K562 (cell line): ENCODE measurements around the gene PEX7. TPM values are rescaled to one million over a fixed set of nuclear protein-coding genes. Genes with fewer than 3 reads are reported as not detected.

ENCODE experiments used
- ELF1 ChIP-seq: fragments of 200-800 bp; sonication (Bioruptor generic); IDR thresholded peaks from 2 replicates; pipeline ENCODE4 v1.6.1; 2016; ENCODE audit warnings: missing genetic modification characterization, missing compliant biosample characterization
- GTF2B ChIP-seq: IDR thresholded peaks from 2 replicates; pipeline ENCODE4 v1.6.1; 2011; ENCODE audit not compliant: insufficient read length; ENCODE audit errors: extremely low read depth
- HEY1 ChIP-seq: fragments of 250-450 bp; sonication (Bioruptor Pico); IDR thresholded peaks from 2 replicates; pipeline ENCODE4 v1.5.0; 2020; ENCODE audit warnings: mild to moderate bottlenecking, moderate library complexity, borderline replicate concordance
- JUN ChIP-seq, 2 experiments: sonication (generic) in 1 of 2; formaldehyde crosslinking in 1 of 2; IDR thresholded peaks; 2 replicates each; pipeline versions ENCODE4 v1.6.1 to v1.8.0; 2012 to 2022; ENCODE audit warnings: borderline replicate concordance in 2 of 2, mild to moderate bottlenecking in 2 of 2, improper control_type of control experiment in 1 of 2, low read depth in 1 of 2, low read length in 1 of 2, missing genetic modification reagents in 1 of 2
- KLF6 ChIP-seq: fragments of 250-450 bp; sonication (Bioruptor Pico); IDR thresholded peaks from 2 replicates; pipeline ENCODE4 v1.4.0; 2020; ENCODE audit warnings: mild to moderate bottlenecking, moderate library complexity, borderline replicate concordance
- TSC22D4 ChIP-seq: fragments of 450-650 bp; IDR thresholded peaks from 2 replicates; pipeline ENCODE4 v1.6.1; 2016; ENCODE audit warnings: missing genetic modification characterization, missing biosample characterization, control low read depth
- ZNF717 ChIP-seq: fragments of 250-450 bp; sonication (Bioruptor Pico); IDR thresholded peaks from 2 replicates; pipeline ENCODE4 v1.5.0; 2021
- polyA plus RNA-seq, 8 experiments: library from polyadenylated mRNA; depleted of rRNA in 4 of 8; stranded (reverse) in 5 of 8; unstranded in 3 of 8; fragments of >200 nt; fragmentation: Nextera tagmentation in 2 of 8; fragmentation: Illumina TruSeq in 1 of 8; extraction: Ambion mirVana in 2 of 8; extraction: Trizol in 1 of 8; gene quantifications; 2 replicates each; pipeline versions ENCODE4 v1.2.1 to v1.2.3, GENCODE V29; 2011 to 2014; ENCODE audit warnings: inconsistent platforms in 1 of 8, missing spikeins in 1 of 8
- total RNA-seq, 7 experiments: library from RNA; depleted of rRNA in 6 of 7; stranded (reverse); fragments of >200 nt in 6 of 7; fragmentation: Illumina TruSeq in 2 of 7; extraction: Trizol in 2 of 7; gene quantifications; 2 replicates each; pipeline versions ENCODE4 v1.2.1 to v1.2.3, GENCODE V29; 2011 to 2021; ENCODE audit warnings: low replicate concordance in 1 of 7
- TF ChIP-seq, protein P1 (sequence below), 2 experiments: fragments of 450-650 bp; formaldehyde crosslinking in 1 of 2; IDR thresholded peaks; 2 replicates each; pipeline versions ENCODE4 v1.4.0 to v1.6.1; 2014 to 2020; ENCODE audit warnings: mild to moderate bottlenecking in 2 of 2, borderline replicate concordance in 1 of 2, low read depth in 1 of 2
- TF ChIP-seq, protein P2 (sequence below): fragments of 250-450 bp; sonication (Bioruptor Pico); IDR thresholded peaks from 2 replicates; pipeline ENCODE4 v1.9.0; 2021; ENCODE audit warnings: mild to moderate bottlenecking, inconsistent platforms
- TF ChIP-seq, protein P3 (sequence below): IDR thresholded peaks from 2 replicates; pipeline ENCODE4 v1.6.1; 2016; ENCODE audit warnings: missing genetic modification characterization, missing compliant biosample characterization
- TF ChIP-seq, protein P4 (sequence below): sonication (generic); formaldehyde crosslinking; IDR thresholded peaks from 2 replicates; pipeline ENCODE4 v1.8.1; 2023; ENCODE audit warnings: mild to moderate bottlenecking, missing genetic modification reagents, moderate library complexity

Gene PEX7
- total and polyA plus RNA-seq, 9 of the 15 experiments (the other 6 are each of a cell fraction or from before 2014, with no cell fraction given) = 1.6 to 12.9 (median 9.1) TPM

- TF ChIP-seq, protein P1, sequence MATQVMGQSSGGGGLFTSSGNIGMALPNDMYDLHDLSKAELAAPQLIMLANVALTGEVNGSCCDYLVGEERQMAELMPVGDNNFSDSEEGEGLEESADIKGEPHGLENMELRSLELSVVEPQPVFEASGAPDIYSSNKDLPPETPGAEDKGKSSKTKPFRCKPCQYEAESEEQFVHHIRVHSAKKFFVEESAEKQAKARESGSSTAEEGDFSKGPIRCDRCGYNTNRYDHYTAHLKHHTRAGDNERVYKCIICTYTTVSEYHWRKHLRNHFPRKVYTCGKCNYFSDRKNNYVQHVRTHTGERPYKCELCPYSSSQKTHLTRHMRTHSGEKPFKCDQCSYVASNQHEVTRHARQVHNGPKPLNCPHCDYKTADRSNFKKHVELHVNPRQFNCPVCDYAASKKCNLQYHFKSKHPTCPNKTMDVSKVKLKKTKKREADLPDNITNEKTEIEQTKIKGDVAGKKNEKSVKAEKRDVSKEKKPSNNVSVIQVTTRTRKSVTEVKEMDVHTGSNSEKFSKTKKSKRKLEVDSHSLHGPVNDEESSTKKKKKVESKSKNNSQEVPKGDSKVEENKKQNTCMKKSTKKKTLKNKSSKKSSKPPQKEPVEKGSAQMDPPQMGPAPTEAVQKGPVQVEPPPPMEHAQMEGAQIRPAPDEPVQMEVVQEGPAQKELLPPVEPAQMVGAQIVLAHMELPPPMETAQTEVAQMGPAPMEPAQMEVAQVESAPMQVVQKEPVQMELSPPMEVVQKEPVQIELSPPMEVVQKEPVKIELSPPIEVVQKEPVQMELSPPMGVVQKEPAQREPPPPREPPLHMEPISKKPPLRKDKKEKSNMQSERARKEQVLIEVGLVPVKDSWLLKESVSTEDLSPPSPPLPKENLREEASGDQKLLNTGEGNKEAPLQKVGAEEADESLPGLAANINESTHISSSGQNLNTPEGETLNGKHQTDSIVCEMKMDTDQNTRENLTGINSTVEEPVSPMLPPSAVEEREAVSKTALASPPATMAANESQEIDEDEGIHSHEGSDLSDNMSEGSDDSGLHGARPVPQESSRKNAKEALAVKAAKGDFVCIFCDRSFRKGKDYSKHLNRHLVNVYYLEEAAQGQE (IDR thresholded peaks at IDR 0.05; ENCODE audit: borderline replicate concordance) = no peak
- TF ChIP-seq, protein P1 (CRISPR knock-in tag; IDR thresholded peaks at IDR 0.05; ENCODE audit: low read depth) = no peak
- no peak for TF ChIP-seq JUN (IDR thresholded peaks at IDR 0.05; ENCODE audit: borderline replicate concordance, low read depth, low read length)
- no peak for TF ChIP-seq JUN (CRISPR knock-in tag; IDR thresholded peaks at IDR 0.05; ENCODE audit: borderline replicate concordance)
- no peak for TF ChIP-seq TSC22D4 (tag)
- peak; percentile 4; the same call in 1 of the 2 replicates for TF ChIP-seq KLF6 (CRISPR knock-in tag)
- TF ChIP-seq, protein P2, sequence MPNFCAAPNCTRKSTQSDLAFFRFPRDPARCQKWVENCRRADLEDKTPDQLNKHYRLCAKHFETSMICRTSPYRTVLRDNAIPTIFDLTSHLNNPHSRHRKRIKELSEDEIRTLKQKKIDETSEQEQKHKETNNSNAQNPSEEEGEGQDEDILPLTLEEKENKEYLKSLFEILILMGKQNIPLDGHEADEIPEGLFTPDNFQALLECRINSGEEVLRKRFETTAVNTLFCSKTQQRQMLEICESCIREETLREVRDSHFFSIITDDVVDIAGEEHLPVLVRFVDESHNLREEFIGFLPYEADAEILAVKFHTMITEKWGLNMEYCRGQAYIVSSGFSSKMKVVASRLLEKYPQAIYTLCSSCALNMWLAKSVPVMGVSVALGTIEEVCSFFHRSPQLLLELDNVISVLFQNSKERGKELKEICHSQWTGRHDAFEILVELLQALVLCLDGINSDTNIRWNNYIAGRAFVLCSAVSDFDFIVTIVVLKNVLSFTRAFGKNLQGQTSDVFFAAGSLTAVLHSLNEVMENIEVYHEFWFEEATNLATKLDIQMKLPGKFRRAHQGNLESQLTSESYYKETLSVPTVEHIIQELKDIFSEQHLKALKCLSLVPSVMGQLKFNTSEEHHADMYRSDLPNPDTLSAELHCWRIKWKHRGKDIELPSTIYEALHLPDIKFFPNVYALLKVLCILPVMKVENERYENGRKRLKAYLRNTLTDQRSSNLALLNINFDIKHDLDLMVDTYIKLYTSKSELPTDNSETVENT (CRISPR knock-in tag) = no peak
- TF ChIP-seq, protein P3, sequence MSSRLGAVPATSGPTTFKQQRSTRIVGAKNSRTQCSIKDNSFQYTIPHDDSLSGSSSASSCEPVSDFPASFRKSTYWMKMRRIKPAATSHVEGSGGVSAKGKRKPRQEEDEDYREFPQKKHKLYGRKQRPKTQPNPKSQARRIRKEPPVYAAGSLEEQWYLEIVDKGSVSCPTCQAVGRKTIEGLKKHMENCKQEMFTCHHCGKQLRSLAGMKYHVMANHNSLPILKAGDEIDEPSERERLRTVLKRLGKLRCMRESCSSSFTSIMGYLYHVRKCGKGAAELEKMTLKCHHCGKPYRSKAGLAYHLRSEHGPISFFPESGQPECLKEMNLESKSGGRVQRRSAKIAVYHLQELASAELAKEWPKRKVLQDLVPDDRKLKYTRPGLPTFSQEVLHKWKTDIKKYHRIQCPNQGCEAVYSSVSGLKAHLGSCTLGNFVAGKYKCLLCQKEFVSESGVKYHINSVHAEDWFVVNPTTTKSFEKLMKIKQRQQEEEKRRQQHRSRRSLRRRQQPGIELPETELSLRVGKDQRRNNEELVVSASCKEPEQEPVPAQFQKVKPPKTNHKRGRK (tag) = no peak
- TF ChIP-seq ELF1 (tag) = peak; percentile 91
- TF ChIP-seq HEY1 = no peak; the same call in 1 of the 2 replicates
- TF ChIP-seq, protein P4, sequence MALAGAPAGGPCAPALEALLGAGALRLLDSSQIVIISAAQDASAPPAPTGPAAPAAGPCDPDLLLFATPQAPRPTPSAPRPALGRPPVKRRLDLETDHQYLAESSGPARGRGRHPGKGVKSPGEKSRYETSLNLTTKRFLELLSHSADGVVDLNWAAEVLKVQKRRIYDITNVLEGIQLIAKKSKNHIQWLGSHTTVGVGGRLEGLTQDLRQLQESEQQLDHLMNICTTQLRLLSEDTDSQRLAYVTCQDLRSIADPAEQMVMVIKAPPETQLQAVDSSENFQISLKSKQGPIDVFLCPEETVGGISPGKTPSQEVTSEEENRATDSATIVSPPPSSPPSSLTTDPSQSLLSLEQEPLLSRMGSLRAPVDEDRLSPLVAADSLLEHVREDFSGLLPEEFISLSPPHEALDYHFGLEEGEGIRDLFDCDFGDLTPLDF (CRISPR knock-in tag) = no peak
- no peak for TF ChIP-seq GTF2B
- TF ChIP-seq ZNF717 (CRISPR knock-in tag) = no peak
Observed at GRCh38 chr6:136783495-136784270, 38.7 kb upstream of the PEX7 start (continued).
